ENCODE measurements around the gene IGFBP2. TPM values are rescaled to one million over a fixed set of nuclear protein-coding genes. Genes with fewer than 3 reads are reported as not detected.

Gene IGFBP2
- total and polyA plus RNA-seq, 2 of the 4 experiments (the other 2 are of a cell fraction), result 33.5 to 236 TPM

DNA sequence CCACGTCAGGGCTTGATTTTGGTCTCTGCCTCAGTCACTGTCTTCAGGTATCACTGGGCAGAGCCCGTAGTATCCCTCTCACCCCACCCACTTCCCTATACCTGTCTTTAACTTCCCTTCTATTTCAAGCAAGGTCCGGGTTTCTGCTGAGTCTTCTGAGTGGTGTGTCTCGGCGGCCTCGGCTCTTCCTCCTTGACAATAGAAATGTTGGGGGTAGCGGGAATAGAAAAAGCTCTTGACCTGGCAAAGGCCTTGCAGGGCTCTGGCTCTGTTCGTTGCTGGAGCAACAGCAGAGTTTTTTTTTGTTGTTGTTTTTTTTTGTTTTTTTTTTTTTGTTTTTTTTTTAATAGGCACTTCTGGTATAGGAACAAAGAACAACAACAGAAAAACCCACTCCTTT is 78.1 kb downstream of the IGFBP2 start:
- dilution Hi-C loops (cut with HindIII; ENCODE audit: low sequenced_read_pairs, unreplicated experiment), result no loop called here
- Histone ChIP-seq H3K9ac (ENCODE audit: low read depth, low read length) (no peak overlapping the region), H3K27me3 (ENCODE audit: control insufficient read depth, insufficient read depth, low read length) (no peaks in the 10 kb centered on the region), H3K4ac (ENCODE audit: low read depth, low read length) (peak overlapping the region; percentile 53; the same call in 1 of the 2 replicates), H3K4me2 (ENCODE audit: low read depth, low read length) (no peak overlapping the region; the same call in 1 of the 2 replicates), H2BK5ac (ENCODE audit: low read depth, low read length, poor library complexity, severe bottlenecking) (no peak overlapping the region), H2BK20ac (ENCODE audit: low read depth, low read length) (peak overlapping the region; percentile 46; the same call in 1 of the 2 replicates), H3K18ac (ENCODE audit: low read depth, low read length) (peak overlapping the region; percentile 21; the same call in 1 of the 2 replicates), H4K5ac (ENCODE audit: low read depth, low read length) (no peak overlapping the region; the same call in 1 of the 2 replicates), H4K91ac (ENCODE audit: insufficient read depth, low read depth, low read length) (peak overlapping the region; percentile 32; the same call in 1 of the 2 replicates), H3K56ac (ENCODE audit: extremely low read depth, insufficient read depth, low read length) (no peak overlapping the region), H4K8ac (ENCODE audit: low read depth in 2 of 2, low read length in 2 of 2) (peak overlapping the region in 1 of 2 experiments; percentile 13; a peak in 1 of 4 replicates), H2BK120ac (ENCODE audit: low read depth, low read length) (peak overlapping the region; percentile 48; the same call in 1 of the 2 replicates), H3K9me3 (ENCODE audit: control insufficient read depth, insufficient read depth, low read length) (peaks cover 2% of the 10 kb centered on the region; the same call in 1 of the 2 replicates), H3K4me1 (ENCODE audit: control insufficient read depth, insufficient read depth, low read length) (peaks cover 19% of the 10 kb centered on the region), H2BK15ac (ENCODE audit: low read depth, low read length) (peak overlapping the region; percentile 68; the same call in 1 of the 3 replicates), H3K4me3 (ENCODE audit: insufficient read depth, low read depth, low read length) (no peak overlapping the region), H2AK5ac (ENCODE audit: low read depth, low read length) (0 out of 2 replicates have a peak overlapping the region, but pooled peaks have one; percentile 35), H3K27ac (ENCODE audit: insufficient read depth, low read length) (peak overlapping the region; percentile 67; the same call in 1 of the 2 replicates), H2AFZ (replicated peaks; ENCODE audit: low read length, poor library complexity) (peak overlapping the region; percentile 38), H4K20me1 (ENCODE audit: insufficient read depth, low read length) (no peaks in the 10 kb centered on the region), H3K9me1 (ENCODE audit: insufficient read depth, low read length) (peaks cover 6% of the 10 kb centered on the region; the same call in 1 of the 2 replicates), H3K79me1 (ENCODE audit: low read depth in 1 of 2, low read length in 2 of 2) (no peaks in the 10 kb centered on the region), H3K36me3 (ENCODE audit: control insufficient read depth, insufficient read depth, low read length) (no peaks in the 10 kb centered on the region), H2AK9ac (replicated peaks; ENCODE audit: low read depth, low read length, poor library complexity) (no peak overlapping the region), H3K14ac (replicated peaks; ENCODE audit: low read depth, low read length) (peak overlapping the region; percentile 17; the same call in 1 of the 2 replicates), H3K23ac (ENCODE audit: low read depth, low read length) (peak overlapping the region; percentile 1; the same call in 1 of the 2 replicates)
- no peak for ATAC-seq (ENCODE audit: low read depth)
- POLR2A ChIA-PET (ENCODE audit: unreplicated experiment), result interaction anchor here (0.9 kb wide), 1 partner anchor 17 kb away, joined by 3 read pairs; no protein-coding TSS in a partner anchor
- intact Hi-C loops (cut with micrococcal nuclease), result no loop called here
- in situ Hi-C loops (cut with MboI; ENCODE audit: low sequenced_read_pairs), result no loop called here
- TF ChIP-seq MAFK (IDR thresholded peaks at IDR 0.05; ENCODE audit: low read depth, low read length) (no peak), MXI1 (IDR thresholded peaks at IDR 0.05; ENCODE audit: borderline replicate concordance, low read depth, low read length) (no peak), MAZ (IDR thresholded peaks at IDR 0.05; ENCODE audit: borderline replicate concordance, low read depth, low read length) (no peak), RAD21 (IDR thresholded peaks at IDR 0.05; ENCODE audit: low read length) (no peak), NFE2L2 (IDR thresholded peaks at IDR 0.05; ENCODE audit: low read depth, low read length) (no peak), BHLHE40 (IDR thresholded peaks at IDR 0.05; ENCODE audit: low read depth, low read length) (no peak), RFX5 (IDR thresholded peaks at IDR 0.05; ENCODE audit: low read depth, low read length) (no peak), FOS (IDR thresholded peaks at IDR 0.05; ENCODE audit: low read depth, low read length) (no peak), CHD1 (IDR thresholded peaks at IDR 0.05; ENCODE audit: low read depth, low read length) (no peak)
- TF ChIP-seq, protein P1, sequence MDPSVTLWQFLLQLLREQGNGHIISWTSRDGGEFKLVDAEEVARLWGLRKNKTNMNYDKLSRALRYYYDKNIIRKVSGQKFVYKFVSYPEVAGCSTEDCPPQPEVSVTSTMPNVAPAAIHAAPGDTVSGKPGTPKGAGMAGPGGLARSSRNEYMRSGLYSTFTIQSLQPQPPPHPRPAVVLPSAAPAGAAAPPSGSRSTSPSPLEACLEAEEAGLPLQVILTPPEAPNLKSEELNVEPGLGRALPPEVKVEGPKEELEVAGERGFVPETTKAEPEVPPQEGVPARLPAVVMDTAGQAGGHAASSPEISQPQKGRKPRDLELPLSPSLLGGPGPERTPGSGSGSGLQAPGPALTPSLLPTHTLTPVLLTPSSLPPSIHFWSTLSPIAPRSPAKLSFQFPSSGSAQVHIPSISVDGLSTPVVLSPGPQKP (IDR thresholded peaks at IDR 0.05; ENCODE audit: borderline replicate concordance, low read depth, low read length), result no peak
- CTCF ChIA-PET, result no interaction called here
- no TSS peak for BruUV-seq (replicated peaks)
- no CpG with 5 or more reads among the region's 8 CpGs for WGBS, 2 experiments (ENCODE audit: extremely low coverage in 2 of 2, insufficient read length in 1 of 2)
- DNase-seq, result no peak
